DOHH2 (cell line): Measurements from ENCODE around the gene UBE2L3.

Experiments used
- H3F3A ChIP-seq: fragments of 200-600 bp; sonication (generic), shearing (Covaris generic); 2 replicates; pipeline ENCODE4 v1.6.0; 2016; ENCODE audit warnings: antibody characterized with exemption, mild to moderate bottlenecking; ENCODE audit not compliant: control insufficient read depth, insufficient read depth
- H3K27ac ChIP-seq: fragments of 200-600 bp; sonication (generic); 2 replicates; pipeline ENCODE4 v1.5.1; 2014; ENCODE audit warnings: low read depth, mild to moderate bottlenecking, low read length, moderate library complexity
- H3K27me3 ChIP-seq: fragments of 200-600 bp; sonication (generic); 2 replicates; pipeline ENCODE4 v1.6.1; 2014; ENCODE audit warnings: mild to moderate bottlenecking, low read length, mixed read lengths; ENCODE audit not compliant: control insufficient read depth
- H3K36me3 ChIP-seq: fragments of 200-600 bp; sonication (generic); 2 replicates; pipeline ENCODE4 v1.6.1; 2014; ENCODE audit warnings: mild to moderate bottlenecking, low read length, moderate library complexity, mixed read lengths; ENCODE audit not compliant: control insufficient read depth
- H3K4me1 ChIP-seq: fragments of 200-600 bp; sonication (generic); 2 replicates; pipeline ENCODE4 v1.6.1; 2014; ENCODE audit warnings: mild to moderate bottlenecking, low read length, mixed read lengths; ENCODE audit not compliant: control insufficient read depth
- H3K4me2 ChIP-seq: fragments of 200-600 bp; sonication (generic); 2 replicates; pipeline ENCODE4 v1.6.0; 2014; ENCODE audit warnings: mild to moderate bottlenecking, low read length, moderate library complexity
- H3K4me3 ChIP-seq: fragments of 200-600 bp; sonication (generic); 2 replicates; pipeline ENCODE4 v1.5.1; 2014; ENCODE audit warnings: mild to moderate bottlenecking, low read length, mixed read lengths
- H3K79me2 ChIP-seq: fragments of 200-600 bp; sonication (generic); 2 replicates; pipeline ENCODE4 v1.6.1; 2014; ENCODE audit warnings: mild to moderate bottlenecking, low read length, mixed read lengths; ENCODE audit not compliant: control insufficient read depth
- H3K9me2 ChIP-seq: fragments of 200-600 bp; sonication (generic); replicated peaks from 2 replicates; pipeline ENCODE4 v1.6.1; 2014; ENCODE audit warnings: mild to moderate bottlenecking, low read length, mixed read lengths; ENCODE audit not compliant: control insufficient read depth
- H3K9me3 ChIP-seq: fragments of 200-600 bp; sonication (generic); 2 replicates; pipeline ENCODE4 v1.6.1; 2014; ENCODE audit warnings: antibody characterized with exemption, low read length, mixed read lengths; ENCODE audit not compliant: control insufficient read depth, insufficient read depth
- H4K20me1 ChIP-seq: fragments of 200-600 bp; sonication (generic); 2 replicates; pipeline ENCODE4 v1.6.0; 2014; ENCODE audit warnings: low read depth, mild to moderate bottlenecking, antibody characterized with exemption, low read length, moderate library complexity; ENCODE audit not compliant: control insufficient read depth, insufficient read depth
- EZH2phosphoT487 ChIP-seq: fragments of 200-600 bp; sonication (generic); IDR thresholded peaks from 2 replicates; pipeline ENCODE4 v1.6.1; 2017; ENCODE audit warnings: borderline replicate concordance, mild to moderate bottlenecking, antibody characterized with exemption, low read length, moderate library complexity, mixed read lengths
- TF ChIP-seq, protein P1 (sequence below): fragments of 200-600 bp; sonication (generic); IDR thresholded peaks from one replicate; pipeline ENCODE4 v1.5.1; 2014; ENCODE audit warnings: antibody characterized with exemption, mild to moderate bottlenecking, low read depth, low read length; ENCODE audit not compliant: poor library complexity, severe bottlenecking

Gene UBE2L3

DNA sequence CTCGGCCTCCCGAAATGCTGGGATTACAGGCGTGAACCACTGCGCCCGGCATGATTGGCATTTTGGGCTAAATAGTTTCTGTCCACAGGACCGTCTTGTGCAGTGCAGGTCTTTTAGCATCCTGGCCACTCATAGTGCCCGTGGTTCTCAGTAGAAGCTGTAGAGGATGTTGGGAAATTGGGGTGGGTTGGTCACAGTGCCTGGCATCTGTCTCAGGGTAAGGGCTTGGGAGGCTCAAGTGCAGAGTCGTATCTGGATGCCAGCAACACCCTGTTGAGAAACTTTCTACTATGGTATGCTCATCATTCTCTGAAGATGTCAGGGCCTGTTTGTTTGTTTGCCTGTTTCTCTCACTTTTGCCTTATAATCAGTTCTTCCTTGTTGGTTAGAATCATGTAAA, 21.9 kb downstream of the UBE2L3 start:
- H3K4me1 ChIP-seq, result peaks cover 61% of the 10 kb centered on the region
- H3K27ac ChIP-seq, result no peak overlapping the region
- no peaks in the 10 kb centered on the region for H3K27me3 ChIP-seq
- no peaks in the 10 kb centered on the region for H3K9me3 ChIP-seq
- no peak overlapping the region for H3K4me2 ChIP-seq
- peaks cover 12% of the 10 kb centered on the region for H3F3A ChIP-seq
- no peaks in the 10 kb centered on the region for H3K9me2 ChIP-seq
- peaks cover 99% of the 10 kb centered on the region for H3K79me2 ChIP-seq
- no peak for TF ChIP-seq EZH2phosphoT487
- TF ChIP-seq, protein P1, sequence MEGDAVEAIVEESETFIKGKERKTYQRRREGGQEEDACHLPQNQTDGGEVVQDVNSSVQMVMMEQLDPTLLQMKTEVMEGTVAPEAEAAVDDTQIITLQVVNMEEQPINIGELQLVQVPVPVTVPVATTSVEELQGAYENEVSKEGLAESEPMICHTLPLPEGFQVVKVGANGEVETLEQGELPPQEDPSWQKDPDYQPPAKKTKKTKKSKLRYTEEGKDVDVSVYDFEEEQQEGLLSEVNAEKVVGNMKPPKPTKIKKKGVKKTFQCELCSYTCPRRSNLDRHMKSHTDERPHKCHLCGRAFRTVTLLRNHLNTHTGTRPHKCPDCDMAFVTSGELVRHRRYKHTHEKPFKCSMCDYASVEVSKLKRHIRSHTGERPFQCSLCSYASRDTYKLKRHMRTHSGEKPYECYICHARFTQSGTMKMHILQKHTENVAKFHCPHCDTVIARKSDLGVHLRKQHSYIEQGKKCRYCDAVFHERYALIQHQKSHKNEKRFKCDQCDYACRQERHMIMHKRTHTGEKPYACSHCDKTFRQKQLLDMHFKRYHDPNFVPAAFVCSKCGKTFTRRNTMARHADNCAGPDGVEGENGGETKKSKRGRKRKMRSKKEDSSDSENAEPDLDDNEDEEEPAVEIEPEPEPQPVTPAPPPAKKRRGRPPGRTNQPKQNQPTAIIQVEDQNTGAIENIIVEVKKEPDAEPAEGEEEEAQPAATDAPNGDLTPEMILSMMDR, result no peak
- no peak overlapping the region for H3K4me3 ChIP-seq
- H3K36me3 ChIP-seq, result peaks cover 60% of the 10 kb centered on the region
- peaks cover 43% of the 10 kb centered on the region for H4K20me1 ChIP-seq

DNA sequence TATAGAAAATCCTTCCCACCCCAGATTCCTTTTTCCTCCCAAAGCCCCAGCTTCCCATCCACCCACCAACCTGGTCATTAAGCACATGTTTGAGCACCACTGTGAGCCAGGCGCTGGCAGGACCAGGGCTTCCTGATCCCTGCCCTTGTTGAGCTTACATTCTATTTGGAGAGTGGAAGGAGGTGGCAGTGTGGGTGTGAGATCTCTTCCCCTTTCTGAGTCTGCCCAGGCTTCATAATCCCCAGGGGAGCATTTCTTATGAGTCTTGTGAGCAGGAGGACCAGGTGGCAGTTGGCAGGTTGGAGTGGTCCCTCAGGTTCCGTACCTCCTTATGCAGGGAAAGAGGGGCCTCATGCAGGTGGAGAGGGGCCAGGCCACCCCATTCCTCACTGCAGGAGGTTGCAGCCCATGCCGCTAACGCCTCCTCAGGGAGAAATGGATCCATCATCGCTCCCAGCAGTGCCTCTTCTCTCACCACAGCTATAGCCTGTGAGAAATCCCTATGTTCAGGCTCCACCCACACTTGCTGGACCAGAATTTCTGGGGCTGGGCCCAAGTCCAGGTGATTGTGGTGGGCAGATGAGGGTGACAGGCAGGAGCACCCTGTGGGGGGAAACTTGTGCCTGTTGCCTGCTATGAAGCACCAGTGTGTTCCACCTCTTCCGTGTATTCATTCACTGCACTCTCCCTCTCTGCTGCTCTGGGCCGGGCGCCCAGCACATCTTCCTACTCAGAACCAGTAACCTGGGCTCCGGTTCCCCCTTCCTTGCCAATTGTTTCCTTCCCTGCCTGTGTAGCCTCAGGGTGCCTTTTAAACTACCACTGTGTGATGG, 23.5 kb downstream of the UBE2L3 start:
- H3K4me1 ChIP-seq, result peaks cover 49% of the 10 kb centered on the region
- H3K79me2 ChIP-seq, result peaks cover 99% of the 10 kb centered on the region
- H3K4me2 ChIP-seq, result peak overlapping the region; percentile 30; the same call in 1 of the 2 replicates
- H4K20me1 ChIP-seq, result peaks cover 43% of the 10 kb centered on the region
- no peak overlapping the region for H3K27ac ChIP-seq
- H3K9me3 ChIP-seq, result no peaks in the 10 kb centered on the region
- no peaks in the 10 kb centered on the region for H3K27me3 ChIP-seq
- no peaks in the 10 kb centered on the region for H3K9me2 ChIP-seq
- TF ChIP-seq, protein P1, result no peak
- TF ChIP-seq EZH2phosphoT487, result no peak
- peaks cover 69% of the 10 kb centered on the region for H3K36me3 ChIP-seq
- H3F3A ChIP-seq, result peaks cover 9% of the 10 kb centered on the region
- H3K4me3 ChIP-seq, result no peak overlapping the region

DNA sequence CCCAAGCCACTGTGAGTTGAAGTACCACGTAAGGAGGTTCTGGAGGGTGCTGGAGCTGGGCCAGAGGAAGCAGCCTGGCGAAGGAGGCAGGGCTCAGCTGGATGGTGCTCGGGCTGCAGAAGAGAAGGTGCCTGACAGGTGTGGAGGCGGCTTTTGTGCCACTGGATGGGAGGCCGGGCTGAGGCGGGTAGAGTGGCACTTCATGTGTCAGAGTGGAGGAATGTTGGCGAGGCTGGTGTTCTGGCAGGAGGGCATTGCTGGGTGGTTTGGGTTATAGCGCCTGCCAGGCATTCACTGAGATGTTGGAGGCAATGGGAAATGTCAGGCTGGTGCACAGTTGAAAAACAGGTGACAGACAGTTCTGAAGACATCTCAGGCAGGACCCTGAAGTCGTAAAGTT, 24.2 kb downstream of the UBE2L3 start:
- H3K4me2 ChIP-seq, result no peak overlapping the region
- no peak overlapping the region for H3K27ac ChIP-seq

More for the DNA sequence above, 24.2 kb downstream of the UBE2L3 start:
- Histone ChIP-seq H3K4me3 (no peak overlapping the region), H3K9me2 (no peaks in the 10 kb centered on the region), H3K4me1 (peaks cover 42% of the 10 kb centered on the region), H4K20me1 (peaks cover 43% of the 10 kb centered on the region), H3K27me3 (no peaks in the 10 kb centered on the region), H3K79me2 (peaks cover 99% of the 10 kb centered on the region), H3F3A (peaks cover 9% of the 10 kb centered on the region), H3K36me3 (peaks cover 75% of the 10 kb centered on the region), H3K9me3 (no peaks in the 10 kb centered on the region)
- no peak for TF ChIP-seq EZH2phosphoT487
- TF ChIP-seq, protein P1, result no peak
